Measurements from ENCODE around the gene ARHGAP5. TPM values are rescaled to one million over a fixed set of nuclear protein-coding genes. Genes with fewer than 3 reads are reported as not detected.

The ARHGAP5 gene
- total and polyA plus RNA-seq, 12 donors = 20.7 to 301 (median 221) TPM

- Histone ChIP-seq H3K36me3 (no peaks in the 10 kb centered on the region), H3K27ac (peak overlapping the region in 4 of 10 donors; percentile 13 to 38 (median 28)), H3K9me3 (no peaks in the 10 kb centered on the region), H3K4me3 (no peak overlapping the region), H3K27me3 (peaks cover 0 to 29% (median 0%) of the 10 kb centered on the region in 7 donors), H3K4me1 (peaks cover 0 to 31% (median 11%) of the 10 kb centered on the region in 9 donors)
- DNase-seq (no peak), ATAC-seq (no peak)
- TF ChIP-seq, protein P1, sequence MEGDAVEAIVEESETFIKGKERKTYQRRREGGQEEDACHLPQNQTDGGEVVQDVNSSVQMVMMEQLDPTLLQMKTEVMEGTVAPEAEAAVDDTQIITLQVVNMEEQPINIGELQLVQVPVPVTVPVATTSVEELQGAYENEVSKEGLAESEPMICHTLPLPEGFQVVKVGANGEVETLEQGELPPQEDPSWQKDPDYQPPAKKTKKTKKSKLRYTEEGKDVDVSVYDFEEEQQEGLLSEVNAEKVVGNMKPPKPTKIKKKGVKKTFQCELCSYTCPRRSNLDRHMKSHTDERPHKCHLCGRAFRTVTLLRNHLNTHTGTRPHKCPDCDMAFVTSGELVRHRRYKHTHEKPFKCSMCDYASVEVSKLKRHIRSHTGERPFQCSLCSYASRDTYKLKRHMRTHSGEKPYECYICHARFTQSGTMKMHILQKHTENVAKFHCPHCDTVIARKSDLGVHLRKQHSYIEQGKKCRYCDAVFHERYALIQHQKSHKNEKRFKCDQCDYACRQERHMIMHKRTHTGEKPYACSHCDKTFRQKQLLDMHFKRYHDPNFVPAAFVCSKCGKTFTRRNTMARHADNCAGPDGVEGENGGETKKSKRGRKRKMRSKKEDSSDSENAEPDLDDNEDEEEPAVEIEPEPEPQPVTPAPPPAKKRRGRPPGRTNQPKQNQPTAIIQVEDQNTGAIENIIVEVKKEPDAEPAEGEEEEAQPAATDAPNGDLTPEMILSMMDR (IDR thresholded peaks at IDR 0.05) = no peak
- WGBS, 2 donors = 63 to 69% methylated on average over 4 of the region's 4 CpGs
- intact Hi-C loops (cut with DNase I) = loop anchor here in 1 of 10 donors (5.0 kb wide), 1 partner anchor 36 kb away; no protein-coding TSS in a partner anchor
Observed at GRCh38 chr14:32205984-32206383, 128.9 kb downstream of the ARHGAP5 start.

GRCh38 chr14:32206552-32206951, 129.4 kb downstream of the ARHGAP5 start:
- H3K27ac ChIP-seq = peak overlapping the region in 4 of 10 donors; percentile 13 to 38 (median 28)
- H3K9me3 ChIP-seq = no peaks in the 10 kb centered on the region
- H3K4me3 ChIP-seq = no peak overlapping the region
- H3K36me3 ChIP-seq = no peaks in the 10 kb centered on the region
- intact Hi-C loops (cut with DNase I) = loop anchor here in 1 of 10 donors (5.0 kb wide), 1 partner anchor 36 kb away; no protein-coding TSS in a partner anchor
- peaks cover 0 to 28% (median 0%) of the 10 kb centered on the region in 7 donors for H3K27me3 ChIP-seq
- peaks cover 0 to 30% (median 11%) of the 10 kb centered on the region in 9 donors for H3K4me1 ChIP-seq
- DNase-seq (no peak), ATAC-seq (no peak)
- 61 to 65% methylated on average over 2 of the region's 2 CpGs for WGBS, 2 donors
- TF ChIP-seq, protein P1 (IDR thresholded peaks at IDR 0.05) = no peak

GRCh38 chr14:32208490-32208889, 131.4 kb downstream of the ARHGAP5 start:
- Histone ChIP-seq H3K27me3 (peaks cover 0 to 10% (median 0%) of the 10 kb centered on the region in 7 donors), H3K9me3 (no peaks in the 10 kb centered on the region), H3K4me3 (no peak overlapping the region), H3K4me1 (peaks cover 0 to 12% (median 2%) of the 10 kb centered on the region in 9 donors), H3K36me3 (no peaks in the 10 kb centered on the region), H3K27ac (no peak overlapping the region)
- intact Hi-C loops (cut with DNase I) = loop anchor here in 1 of 10 donors (5.0 kb wide), 1 partner anchor 34 kb away; no protein-coding TSS in a partner anchor
- TF ChIP-seq, protein P1 (IDR thresholded peaks at IDR 0.05) = no peak
- DNase-seq (no peak), ATAC-seq (no peak)
- 68 to 79% methylated on average over 3 of the region's 3 CpGs for WGBS, 2 donors

Other genes with a start within 250 kb of the ARHGAP5 start
- not detected for gene RNU6-7, start 124.7 kb downstream of the ARHGAP5 start, total RNA-seq
- not detected for gene RNU6-7, start 124.7 kb downstream of the ARHGAP5 start, polyA plus RNA-seq
- not detected for gene RNU6-8, start 126.0 kb downstream of the ARHGAP5 start, total RNA-seq
- not detected for gene RNU6-8, start 126.0 kb downstream of the ARHGAP5 start, polyA plus RNA-seq